Measurements from ENCODE around the gene PHACTR3. TPM values are rescaled to one million over a fixed set of nuclear protein-coding genes. Genes with fewer than 3 reads are reported as not detected.

PHACTR3 gene
- total RNA-seq, 1 experiment from 2014 or later = 0.10 TPM

GRCh38 chr20:59604741-59605600 lies 631 bp downstream of the PHACTR3 start:
- no peak for DNase-seq (ENCODE audit: low read depth, low spot score)
- no TSS peak for BruUV-seq (replicated peaks)

More at GRCh38 chr20:59604741-59605600, 631 bp downstream of the PHACTR3 start:
- ChIA-PET POLR2A (no interaction called here), CTCF (interaction anchor here (0.6 kb wide), 1 partner anchor 243 kb away, joined by 3 read pairs; no protein-coding TSS in a partner anchor)
- Histone ChIP-seq H3K36me3 (ENCODE audit: control insufficient read depth, insufficient read depth, low read length) (no peaks in the 10 kb centered on the region), H3K27ac (ENCODE audit: low read length) (no peak overlapping the region), H3K27me3 (ENCODE audit: control insufficient read depth, insufficient read depth, low read length) (peaks cover 33% of the 10 kb centered on the region), H3K4me3 (ENCODE audit: low read depth in 2 of 2, low read length in 2 of 2) (no peak overlapping the region; a peak in 1 of 4 replicates), H3K9me3 (ENCODE audit: control insufficient read depth, insufficient read depth, low read depth, low read length) (no peaks in the 10 kb centered on the region), H3K4me1 (ENCODE audit: control insufficient read depth, insufficient read depth, low read length) (no peaks in the 10 kb centered on the region)
- intact Hi-C loops (cut with micrococcal nuclease; ENCODE audit: unreplicated experiment) (no loop called here), in situ Hi-C loops (cut with HindIII; ENCODE audit: low pct_unique_long_range_greater_than_20kb, low sequenced_read_pairs) (no loop called here)
- TF ChIP-seq TCF7L2 (IDR thresholded peaks at IDR 0.05; ENCODE audit: low read depth, low read length) = no peak
- no peak for TF ChIP-seq SIN3A (IDR thresholded peaks at IDR 0.05; ENCODE audit: borderline replicate concordance, insufficient read depth, low read depth, low read length)
- no peak for TF ChIP-seq CTCF (IDR thresholded peaks at IDR 0.05)
- no peak for TF ChIP-seq POLR2AphosphoS5 (IDR thresholded peaks at IDR 0.05; ENCODE audit: low read depth, low read length)
- no peak for TF ChIP-seq REST (IDR thresholded peaks at IDR 0.05; ENCODE audit: insufficient read depth in 1 of 2, low read depth in 2 of 2, low read length in 1 of 2)
- ATAC-seq = no peak
